Ectodermal cell (in vitro differentiated cells): ENCODE measurements around the gene SDE2.
"Not testable (repeated sequence)": the region's sequence is repeated elsewhere in the genome, so short reads cannot be mapped to it uniquely, and the experiment has no call there.

Experiments used
- H3K27ac ChIP-seq: 2 replicates; pipeline ENCODE4 v1.7.0; 2013; ENCODE audit warnings: mild to moderate bottlenecking, low read depth, low read length; ENCODE audit not compliant: insufficient read depth, poor library complexity, severe bottlenecking
- H3K27me3 ChIP-seq: 2 replicates; pipeline ENCODE4 v1.7.0; 2013; ENCODE audit warnings: mild to moderate bottlenecking, low read length; ENCODE audit not compliant: insufficient read depth, control insufficient read depth, poor library complexity, severe bottlenecking
- H3K36me3 ChIP-seq: one replicate; pipeline ENCODE4 v1.7.0; 2013; ENCODE audit warnings: low read length; ENCODE audit not compliant: control insufficient read depth, insufficient read depth
- H3K4me1 ChIP-seq: one replicate; pipeline ENCODE4 v1.7.0; 2013; ENCODE audit warnings: low read length; ENCODE audit not compliant: control insufficient read depth, insufficient read depth
- H3K4me3 ChIP-seq: 2 replicates; pipeline ENCODE4 v1.7.0; 2013; ENCODE audit warnings: low read depth, low read length, control low read depth; ENCODE audit not compliant: insufficient read depth
- H3K9me3 ChIP-seq: 2 replicates; pipeline ENCODE4 v1.7.0; 2013; ENCODE audit warnings: mild to moderate bottlenecking, low read length, moderate library complexity; ENCODE audit not compliant: control insufficient read depth
- WGBS, 2 experiments: methylation state at CpG; one replicate each; pipeline ENCODE4 v1.1.7; 2013; ENCODE audit warnings: missing lambda C conversion rate in 2 of 2; 5-methylcytosine and 5-hydroxymethylcytosine counted together

SDE2 gene

GRCh38 chr1:226009650-226010044 is 10.5 kb upstream of the SDE2 start:
- H3K4me3 ChIP-seq = no peak overlapping the region
- no peaks in the 10 kb centered on the region for H3K9me3 ChIP-seq
- no peaks in the 10 kb centered on the region for H3K27me3 ChIP-seq
- H3K27ac ChIP-seq = no peak overlapping the region
- WGBS, 2 experiments = 87 to 97% methylated on average over 5 of the region's 5 CpGs
- no peaks in the 10 kb centered on the region for H3K36me3 ChIP-seq
- no peaks in the 10 kb centered on the region for H3K4me1 ChIP-seq

GRCh38 chr1:226007126-226007892 is 8.2 kb upstream of the SDE2 start:
- H3K36me3 ChIP-seq, H3K27me3 ChIP-seq, H3K4me3 ChIP-seq, H3K27ac ChIP-seq, H3K4me1 ChIP-seq, H3K9me3 ChIP-seq: not testable (repeated sequence)
- 92 to 93% methylated on average over 12 of the region's 12 CpGs for WGBS, 2 experiments

- H3K27ac ChIP-seq = no peak overlapping the region
- no peaks in the 10 kb centered on the region for H3K9me3 ChIP-seq
- H3K4me3 ChIP-seq = no peak overlapping the region
- H3K27me3 ChIP-seq = no peaks in the 10 kb centered on the region
- peaks cover 8% of the 10 kb centered on the region for H3K4me1 ChIP-seq
- no peaks in the 10 kb centered on the region for H3K36me3 ChIP-seq
Observed at GRCh38 chr1:226006686-226007085, 7.5 kb upstream of the SDE2 start.

GRCh38 chr1:226004396-226004795 is 5.3 kb upstream of the SDE2 start:
- Histone ChIP-seq H3K27me3 (no peaks in the 10 kb centered on the region), H3K4me3 (no peak overlapping the region), H3K36me3 (no peaks in the 10 kb centered on the region), H3K4me1 (peaks cover 12% of the 10 kb centered on the region), H3K27ac (no peak overlapping the region), H3K9me3 (no peaks in the 10 kb centered on the region)
- WGBS, 2 experiments = 93% methylated on average over 4 of the region's 4 CpGs

GRCh38 chr1:226003502-226004170 is 4.5 kb upstream of the SDE2 start:
- Histone ChIP-seq H3K36me3 (no peaks in the 10 kb centered on the region), H3K4me1 (peaks cover 12% of the 10 kb centered on the region), H3K9me3 (no peaks in the 10 kb centered on the region), H3K27ac (no peak overlapping the region), H3K4me3 (no peak overlapping the region), H3K27me3 (no peaks in the 10 kb centered on the region)
- WGBS, 2 experiments = 92 to 98% methylated on average over 3 of the region's 3 CpGs

GRCh38 chr1:226002667-226003501 is 3.7 kb upstream of the SDE2 start:
- H3K36me3 ChIP-seq = no peaks in the 10 kb centered on the region
- no peak overlapping the region for H3K27ac ChIP-seq
- peaks cover 12% of the 10 kb centered on the region for H3K4me1 ChIP-seq
- WGBS, 2 experiments = 46 to 49% methylated on average over 4 of the region's 4 CpGs
- no peaks in the 10 kb centered on the region for H3K27me3 ChIP-seq
- H3K9me3 ChIP-seq = no peaks in the 10 kb centered on the region
- H3K4me3 ChIP-seq = no peak overlapping the region

- 84 to 87% methylated on average over 9 of the region's 9 CpGs for WGBS, 2 experiments
- Histone ChIP-seq H3K4me1 (peaks cover 12% of the 10 kb centered on the region), H3K27ac (no peak overlapping the region), H3K27me3 (no peaks in the 10 kb centered on the region), H3K36me3 (no peaks in the 10 kb centered on the region), H3K4me3 (no peak overlapping the region), H3K9me3 (no peaks in the 10 kb centered on the region)
Observed at GRCh38 chr1:226001963-226002666, 3.0 kb upstream of the SDE2 start.

GRCh38 chr1:226001088-226001487 is 1.9 kb upstream of the SDE2 start:
- 93 to 95% methylated on average over 8 of the region's 8 CpGs for WGBS, 2 experiments
- no peaks in the 10 kb centered on the region for H3K9me3 ChIP-seq
- H3K36me3 ChIP-seq = no peaks in the 10 kb centered on the region
- no peaks in the 10 kb centered on the region for H3K27me3 ChIP-seq
- H3K4me1 ChIP-seq = peaks cover 12% of the 10 kb centered on the region
- H3K27ac ChIP-seq = no peak overlapping the region
- H3K4me3 ChIP-seq = no peak overlapping the region

- H3K4me3 ChIP-seq, H3K27me3 ChIP-seq, H3K9me3 ChIP-seq, H3K36me3 ChIP-seq, H3K27ac ChIP-seq: not testable (repeated sequence)
- peaks cover 12% of the 10 kb centered on the region for H3K4me1 ChIP-seq
- 91 to 92% methylated on average over 21 of the region's 21 CpGs for WGBS, 2 experiments
Observed at GRCh38 chr1:226000493-226001081, 1.4 kb upstream of the SDE2 start.
